HCT116 (cell line): ENCODE data around the gene TPH2.

Experiments used
- EGR1 ChIP-seq: IDR thresholded peaks from 2 replicates; pipeline ENCODE4 v1.6.1; 2012; ENCODE audit warnings: low read depth
- EZH2 ChIP-seq: fragments of 200-600 bp; sonication (generic); IDR thresholded peaks from 2 replicates; pipeline ENCODE4 v1.6.1; 2017; ENCODE audit warnings: antibody characterized with exemption, mixed run types
- EZH2phosphoT487 ChIP-seq: fragments of 200-600 bp; IDR thresholded peaks from 2 replicates; pipeline ENCODE4 v1.6.1; 2018; ENCODE audit warnings: antibody characterized with exemption, borderline replicate concordance
- FOSL1 ChIP-seq: IDR thresholded peaks from 2 replicates; pipeline ENCODE4 v1.6.1; 2012; ENCODE audit warnings: low read depth
- JUND ChIP-seq: IDR thresholded peaks from 2 replicates; pipeline ENCODE4 v1.6.1; 2012
- POLR2A ChIP-seq: IDR thresholded peaks from 2 replicates; pipeline ENCODE4 v1.7.0; 2011; ENCODE audit warnings: borderline replicate concordance; ENCODE audit not compliant: insufficient read depth, insufficient read length; ENCODE audit errors: extremely low read depth
- POLR2AphosphoS5 ChIP-seq: IDR thresholded peaks from 2 replicates; pipeline ENCODE4 v1.6.1; 2011; ENCODE audit warnings: mild to moderate bottlenecking, low read depth, low read length, moderate library complexity
- RAD21 ChIP-seq: IDR thresholded peaks from 2 replicates; pipeline ENCODE4 v1.6.1; 2012; ENCODE audit warnings: low read depth, mild to moderate bottlenecking
- SIN3A ChIP-seq: IDR thresholded peaks from 2 replicates; pipeline ENCODE4 v1.6.1; 2012; ENCODE audit warnings: low read depth
- SP1 ChIP-seq: IDR thresholded peaks from 2 replicates; pipeline ENCODE4 v1.6.1; 2012; ENCODE audit warnings: low read depth
- YY1 ChIP-seq: IDR thresholded peaks from 2 replicates; pipeline ENCODE4 v1.6.1; 2011; ENCODE audit warnings: low read length, low read depth, moderate library complexity, mild to moderate bottlenecking; ENCODE audit not compliant: insufficient replicate concordance; ENCODE audit errors: extremely low read depth
- ZNF274 ChIP-seq: fragments of 200-500 bp; sonication (Bioruptor generic); IDR thresholded peaks from 2 replicates; pipeline ENCODE4 v1.6.1; 2014; ENCODE audit warnings: mild to moderate bottlenecking, low read depth, low read length, inconsistent platforms
- TF ChIP-seq, protein P1 (sequence below), 3 experiments: fragments of 200-600 bp in 1 of 3; sonication (generic) in 1 of 3; IDR thresholded peaks in 2 of 3; conservative IDR thresholded peaks in 1 of 3; 2 replicates each; pipeline ENCODE4 v1.5.1; 2012 to 2017; ENCODE audit warnings: low read depth in 2 of 3, low read length in 2 of 3, antibody characterized with exemption in 1 of 3, borderline replicate concordance in 1 of 3, control low read depth in 1 of 3, mild to moderate bottlenecking in 1 of 3, mixed read lengths in 1 of 3, mixed run types in 1 of 3, moderate library complexity in 1 of 3; ENCODE audit not compliant: insufficient read depth in 1 of 3
- TF ChIP-seq, protein P2 (sequence below): IDR thresholded peaks from 2 replicates; pipeline ENCODE4 v1.6.1; 2012; ENCODE audit warnings: low read depth

DNA sequence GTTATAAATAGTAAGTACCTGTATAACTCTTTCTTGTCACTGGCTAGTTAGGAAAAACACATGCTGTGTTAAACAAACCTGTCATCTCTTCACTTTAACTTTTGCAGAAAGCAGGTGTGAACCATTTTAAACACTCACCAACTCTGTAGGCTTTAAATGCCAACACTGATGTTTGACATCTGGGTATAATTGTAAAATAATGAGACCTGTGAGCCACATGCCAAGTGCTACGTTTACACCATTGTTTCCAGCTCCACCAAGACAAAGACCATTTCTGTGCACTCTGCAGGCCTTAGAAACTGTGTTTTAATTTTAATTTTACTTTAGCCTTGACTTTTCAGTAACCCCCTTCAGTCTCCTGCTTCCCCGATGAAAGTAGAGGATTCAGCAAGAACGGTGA is 11.0 kb downstream of the TPH2 start:
- TF ChIP-seq, protein P1, sequence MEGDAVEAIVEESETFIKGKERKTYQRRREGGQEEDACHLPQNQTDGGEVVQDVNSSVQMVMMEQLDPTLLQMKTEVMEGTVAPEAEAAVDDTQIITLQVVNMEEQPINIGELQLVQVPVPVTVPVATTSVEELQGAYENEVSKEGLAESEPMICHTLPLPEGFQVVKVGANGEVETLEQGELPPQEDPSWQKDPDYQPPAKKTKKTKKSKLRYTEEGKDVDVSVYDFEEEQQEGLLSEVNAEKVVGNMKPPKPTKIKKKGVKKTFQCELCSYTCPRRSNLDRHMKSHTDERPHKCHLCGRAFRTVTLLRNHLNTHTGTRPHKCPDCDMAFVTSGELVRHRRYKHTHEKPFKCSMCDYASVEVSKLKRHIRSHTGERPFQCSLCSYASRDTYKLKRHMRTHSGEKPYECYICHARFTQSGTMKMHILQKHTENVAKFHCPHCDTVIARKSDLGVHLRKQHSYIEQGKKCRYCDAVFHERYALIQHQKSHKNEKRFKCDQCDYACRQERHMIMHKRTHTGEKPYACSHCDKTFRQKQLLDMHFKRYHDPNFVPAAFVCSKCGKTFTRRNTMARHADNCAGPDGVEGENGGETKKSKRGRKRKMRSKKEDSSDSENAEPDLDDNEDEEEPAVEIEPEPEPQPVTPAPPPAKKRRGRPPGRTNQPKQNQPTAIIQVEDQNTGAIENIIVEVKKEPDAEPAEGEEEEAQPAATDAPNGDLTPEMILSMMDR (IDR thresholded peaks at IDR 0.05 in 2 of 3, conservative IDR thresholded peaks at IDR 0.05 in 1 of 3; ENCODE audit: borderline replicate concordance in 1 of 3, insufficient read depth in 1 of 3, low read depth in 2 of 3, low read length in 2 of 3): no peak
- TF ChIP-seq JUND (no peak), POLR2A (no peak), EZH2 (no peak), RAD21 (no peak), FOSL1 (no peak), POLR2AphosphoS5 (no peak), EZH2phosphoT487 (no peak), SP1 (no peak), ZNF274 (no peak), EGR1 (no peak), YY1 (no peak), SIN3A (no peak)
- TF ChIP-seq, protein P2, sequence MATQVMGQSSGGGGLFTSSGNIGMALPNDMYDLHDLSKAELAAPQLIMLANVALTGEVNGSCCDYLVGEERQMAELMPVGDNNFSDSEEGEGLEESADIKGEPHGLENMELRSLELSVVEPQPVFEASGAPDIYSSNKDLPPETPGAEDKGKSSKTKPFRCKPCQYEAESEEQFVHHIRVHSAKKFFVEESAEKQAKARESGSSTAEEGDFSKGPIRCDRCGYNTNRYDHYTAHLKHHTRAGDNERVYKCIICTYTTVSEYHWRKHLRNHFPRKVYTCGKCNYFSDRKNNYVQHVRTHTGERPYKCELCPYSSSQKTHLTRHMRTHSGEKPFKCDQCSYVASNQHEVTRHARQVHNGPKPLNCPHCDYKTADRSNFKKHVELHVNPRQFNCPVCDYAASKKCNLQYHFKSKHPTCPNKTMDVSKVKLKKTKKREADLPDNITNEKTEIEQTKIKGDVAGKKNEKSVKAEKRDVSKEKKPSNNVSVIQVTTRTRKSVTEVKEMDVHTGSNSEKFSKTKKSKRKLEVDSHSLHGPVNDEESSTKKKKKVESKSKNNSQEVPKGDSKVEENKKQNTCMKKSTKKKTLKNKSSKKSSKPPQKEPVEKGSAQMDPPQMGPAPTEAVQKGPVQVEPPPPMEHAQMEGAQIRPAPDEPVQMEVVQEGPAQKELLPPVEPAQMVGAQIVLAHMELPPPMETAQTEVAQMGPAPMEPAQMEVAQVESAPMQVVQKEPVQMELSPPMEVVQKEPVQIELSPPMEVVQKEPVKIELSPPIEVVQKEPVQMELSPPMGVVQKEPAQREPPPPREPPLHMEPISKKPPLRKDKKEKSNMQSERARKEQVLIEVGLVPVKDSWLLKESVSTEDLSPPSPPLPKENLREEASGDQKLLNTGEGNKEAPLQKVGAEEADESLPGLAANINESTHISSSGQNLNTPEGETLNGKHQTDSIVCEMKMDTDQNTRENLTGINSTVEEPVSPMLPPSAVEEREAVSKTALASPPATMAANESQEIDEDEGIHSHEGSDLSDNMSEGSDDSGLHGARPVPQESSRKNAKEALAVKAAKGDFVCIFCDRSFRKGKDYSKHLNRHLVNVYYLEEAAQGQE: no peak
